CD4-positive, alpha-beta T cell (primary cell): ENCODE results near the gene FAM107B. TPM values are rescaled to one million over a fixed set of nuclear protein-coding genes. Genes with fewer than 3 reads are reported as not detected.

ENCODE experiments used
- ATAC-seq: fragments of 200-7000 bp; cut with Tn5 transposase; one replicate; pipeline ENCODE4 v1.10.0; 2022; ENCODE audit warnings: mild to moderate bottlenecking; ENCODE audit not compliant: poor library complexity
- CTCF ChIA-PET: fragments of 350-600 bp; sonication (Branson Sonifier 250); formaldehyde crosslinking; loops from one replicate; lab custom pipeline; 2021; ENCODE audit warnings: antibody characterized with exemption, inconsistent platforms; lab: Charles Lee
- POLR2A ChIA-PET: fragments of 350-600 bp; sonication (Branson Sonifier 250); formaldehyde crosslinking; loops from one replicate; lab custom pipeline; 2021; ENCODE audit warnings: antibody characterized with exemption, inconsistent platforms; lab: Charles Lee
- DNase-seq, 14 experiments: peaks; one replicate each; pipeline ENCODE4 v3.0.0-alpha.2; 2013 to 2020; ENCODE audit warnings: mixed read lengths in 2 of 14
- H3K27ac ChIP-seq, 2 donors: one replicate each; pipeline versions ENCODE4 v1.5.1 to v1.7.0; 2013; ENCODE audit warnings: low read length in 2 of 2, low read depth in 1 of 2, mild to moderate bottlenecking in 1 of 2
- H3K27me3 ChIP-seq, 2 experiments: 1 replicate in 1 of 2; 2 replicates in 1 of 2; pipeline versions ENCODE4 v1.6.1 to v1.7.0; 2013; ENCODE audit warnings: low read length in 2 of 2, control low read depth in 1 of 2, mild to moderate bottlenecking in 1 of 2, moderate library complexity in 1 of 2; ENCODE audit not compliant: insufficient read depth in 2 of 2, control insufficient read depth in 1 of 2
- H3K36me3 ChIP-seq: one replicate; pipeline ENCODE4 v1.6.1; 2013; ENCODE audit warnings: low read length, control low read depth; ENCODE audit not compliant: insufficient read depth
- H3K4me1 ChIP-seq: one replicate; pipeline ENCODE4 v1.6.1; 2013; ENCODE audit warnings: low read length, control low read depth; ENCODE audit not compliant: insufficient read depth
- H3K4me3 ChIP-seq: one replicate; pipeline ENCODE4 v1.5.1; 2013; ENCODE audit warnings: mild to moderate bottlenecking, low read length, moderate library complexity
- H3K9me3 ChIP-seq, 2 experiments: 1 replicate in 1 of 2; 2 replicates in 1 of 2; pipeline versions ENCODE4 v1.6.1 to v1.7.0; 2013; ENCODE audit warnings: low read length in 2 of 2, mild to moderate bottlenecking in 2 of 2, control low read depth in 1 of 2, moderate library complexity in 1 of 2; ENCODE audit not compliant: control insufficient read depth in 1 of 2, insufficient read depth in 1 of 2
- H3K27ac Mint-ChIP-seq: one replicate; pipeline ENCODE4 v1.8.0; 2020; ENCODE audit warnings: mixed read lengths
- H3K27me3 Mint-ChIP-seq: one replicate; pipeline ENCODE4 v1.8.0; 2021; ENCODE audit warnings: mixed read lengths
- H3K36me3 Mint-ChIP-seq: one replicate; pipeline ENCODE4 v1.8.0; 2021; ENCODE audit warnings: low read depth, mixed read lengths
- H3K4me1 Mint-ChIP-seq: one replicate; pipeline ENCODE4 v1.8.0; 2021; ENCODE audit warnings: low read depth, mixed read lengths
- H3K4me3 Mint-ChIP-seq: one replicate; pipeline ENCODE4 v1.8.0; 2020; ENCODE audit warnings: mild to moderate bottlenecking, mixed read lengths
- H3K9me3 Mint-ChIP-seq: one replicate; pipeline ENCODE4 v1.8.0; 2020; ENCODE audit warnings: mixed read lengths
- intact Hi-C, 2 experiments: fragments of 100-400 bp; cut with DNase I in 1 of 2; cut with micrococcal nuclease in 1 of 2; formaldehyde crosslinking; loops; one replicate each; pipeline versions ENCODE4 v1.15.1 to v1.9.0; 2023 to 2025; cut with DNase I, micrococcal nuclease
- total RNA-seq, 174 experiments: library from RNA in 2 of 174; stranded (reverse) in 2 of 174; gene quantifications; one replicate each; pipeline ENCODE4 v1.2.3 and lab custom pipeline; 2021 to 2026
- TF ChIP-seq, protein P1 (sequence below): fragments of 200-600 bp; IDR thresholded peaks from one replicate; pipeline ENCODE4 v1.8.0; 2022; ENCODE audit warnings: antibody characterized with exemption, mild to moderate bottlenecking

The FAM107B gene
- total RNA-seq, 2 experiments from 2014 or later: 261 to 262 TPM

DNA sequence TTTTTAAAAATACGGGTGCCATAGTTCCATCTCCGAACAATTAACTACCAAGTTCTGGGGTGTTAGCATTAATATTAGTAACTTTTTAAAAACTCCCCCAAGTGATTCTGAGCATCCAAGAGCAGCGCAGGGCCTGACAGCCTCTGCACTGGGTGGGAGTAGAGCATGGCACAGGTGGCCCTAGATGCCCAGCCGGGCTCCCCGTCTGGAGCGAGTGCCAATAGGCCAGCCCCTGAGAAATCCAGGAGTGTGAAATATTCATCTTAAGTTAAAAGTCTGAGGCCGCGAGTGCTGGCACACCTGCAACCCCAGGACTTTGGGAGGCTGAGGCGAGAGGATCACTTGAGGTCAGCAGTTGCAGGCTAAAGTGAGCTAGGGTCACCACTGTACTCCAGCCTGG is 16.2 kb downstream of the FAM107B start:
- intact Hi-C loops: no loop called here
- H3K27me3 ChIP-seq: no peaks in the 10 kb centered on the region
- ATAC-seq (no peak), DNase-seq (no peak)
- no peaks in the 10 kb centered on the region for H3K36me3 ChIP-seq
- CTCF ChIA-PET: no interaction called here
- Mint-ChIP-seq H3K27ac (no peak overlapping the region), H3K4me3 (no peak overlapping the region), H3K27me3 (no peaks in the 10 kb centered on the region), H3K9me3 (no peaks in the 10 kb centered on the region), H3K4me1 (peaks cover 11% of the 10 kb centered on the region), H3K36me3 (no peaks in the 10 kb centered on the region)
- TF ChIP-seq, protein P1, sequence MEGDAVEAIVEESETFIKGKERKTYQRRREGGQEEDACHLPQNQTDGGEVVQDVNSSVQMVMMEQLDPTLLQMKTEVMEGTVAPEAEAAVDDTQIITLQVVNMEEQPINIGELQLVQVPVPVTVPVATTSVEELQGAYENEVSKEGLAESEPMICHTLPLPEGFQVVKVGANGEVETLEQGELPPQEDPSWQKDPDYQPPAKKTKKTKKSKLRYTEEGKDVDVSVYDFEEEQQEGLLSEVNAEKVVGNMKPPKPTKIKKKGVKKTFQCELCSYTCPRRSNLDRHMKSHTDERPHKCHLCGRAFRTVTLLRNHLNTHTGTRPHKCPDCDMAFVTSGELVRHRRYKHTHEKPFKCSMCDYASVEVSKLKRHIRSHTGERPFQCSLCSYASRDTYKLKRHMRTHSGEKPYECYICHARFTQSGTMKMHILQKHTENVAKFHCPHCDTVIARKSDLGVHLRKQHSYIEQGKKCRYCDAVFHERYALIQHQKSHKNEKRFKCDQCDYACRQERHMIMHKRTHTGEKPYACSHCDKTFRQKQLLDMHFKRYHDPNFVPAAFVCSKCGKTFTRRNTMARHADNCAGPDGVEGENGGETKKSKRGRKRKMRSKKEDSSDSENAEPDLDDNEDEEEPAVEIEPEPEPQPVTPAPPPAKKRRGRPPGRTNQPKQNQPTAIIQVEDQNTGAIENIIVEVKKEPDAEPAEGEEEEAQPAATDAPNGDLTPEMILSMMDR: no peak
- POLR2A ChIA-PET: no interaction called here
- no peak overlapping the region for H3K4me3 ChIP-seq
- H3K9me3 ChIP-seq: no peaks in the 10 kb centered on the region
- no peaks in the 10 kb centered on the region for H3K4me1 ChIP-seq
- no peak overlapping the region for H3K27ac ChIP-seq

DNA sequence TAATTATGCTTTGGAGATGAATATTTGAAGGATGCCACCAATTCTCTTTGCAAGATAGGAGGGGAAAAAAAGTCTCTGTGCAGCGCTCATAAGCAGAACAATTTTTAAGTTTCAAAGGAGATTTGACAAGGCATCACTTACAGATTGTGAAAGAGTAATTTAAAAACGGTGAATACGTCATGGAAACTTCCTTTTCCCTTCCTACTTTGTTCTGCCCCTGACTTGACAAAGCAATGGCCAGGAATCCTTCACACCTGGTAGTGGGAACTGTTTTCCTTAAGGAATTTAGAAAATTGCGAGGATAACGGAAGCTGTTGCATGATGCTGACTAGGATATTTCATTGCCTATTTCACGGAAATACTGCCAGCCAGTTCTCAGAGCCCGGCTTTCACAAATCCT is 16.7 kb downstream of the FAM107B start:
- TF ChIP-seq, protein P1: no peak
- DNase-seq (no peak), ATAC-seq (no peak)
- no peaks in the 10 kb centered on the region for H3K9me3 Mint-ChIP-seq
- no peaks in the 10 kb centered on the region for H3K36me3 ChIP-seq
- no peaks in the 10 kb centered on the region for H3K27me3 Mint-ChIP-seq
- no peak overlapping the region for H3K4me3 Mint-ChIP-seq
- H3K4me3 ChIP-seq: no peak overlapping the region
- CTCF ChIA-PET: no interaction called here
- no peaks in the 10 kb centered on the region for H3K36me3 Mint-ChIP-seq
- POLR2A ChIA-PET: no interaction called here
- H3K27me3 ChIP-seq: no peaks in the 10 kb centered on the region
- H3K9me3 ChIP-seq: no peaks in the 10 kb centered on the region
- H3K27ac Mint-ChIP-seq: no peak overlapping the region
- no peak overlapping the region for H3K27ac ChIP-seq
- H3K4me1 ChIP-seq: no peaks in the 10 kb centered on the region
- peaks cover 11% of the 10 kb centered on the region for H3K4me1 Mint-ChIP-seq
- intact Hi-C loops: no loop called here

DNA sequence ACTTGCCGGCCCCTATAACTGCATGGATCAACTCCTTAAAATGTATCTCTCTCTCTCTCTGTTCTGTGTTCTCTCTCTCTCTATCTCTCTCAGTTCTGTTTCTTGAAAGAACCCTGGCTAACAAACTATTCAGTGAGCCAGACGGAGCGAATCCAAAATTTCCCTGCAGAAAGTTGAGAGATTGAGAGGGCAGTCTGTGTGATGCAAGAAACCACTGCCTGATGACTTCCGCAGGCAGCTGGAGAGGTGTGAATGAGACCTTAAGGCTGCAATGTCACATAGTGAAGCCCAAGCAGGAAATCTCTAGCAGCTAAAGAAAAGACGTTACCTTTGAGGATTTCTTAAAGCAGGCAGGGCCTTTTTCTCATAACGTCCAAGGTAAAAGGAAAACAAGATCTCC is 17.3 kb downstream of the FAM107B start:
- TF ChIP-seq, protein P1: no peak
- no peak for ATAC-seq

More for the DNA sequence above, 17.3 kb downstream of the FAM107B start:
- CTCF ChIA-PET: no interaction called here
- POLR2A ChIA-PET: no interaction called here
- DNase-seq: peak in 4 of 14 experiments; percentile 22 to 41 (median 24)
- Histone ChIP-seq H3K9me3 (no peaks in the 10 kb centered on the region), H3K36me3 (no peaks in the 10 kb centered on the region), H3K4me3 (no peak overlapping the region), H3K27ac (no peak overlapping the region), H3K27me3 (no peaks in the 10 kb centered on the region), H3K4me1 (no peaks in the 10 kb centered on the region)
- Mint-ChIP-seq H3K27ac (no peak overlapping the region), H3K36me3 (no peaks in the 10 kb centered on the region), H3K9me3 (no peaks in the 10 kb centered on the region), H3K4me1 (peaks cover 11% of the 10 kb centered on the region), H3K4me3 (no peak overlapping the region), H3K27me3 (no peaks in the 10 kb centered on the region)
- intact Hi-C loops: no loop called here
